Stomach (tissue), 19 donors: Measurements from ENCODE around the gene ACSF3. TPM values are rescaled to one million over a fixed set of nuclear protein-coding genes. Genes with fewer than 3 reads are reported as not detected.
A peak's percentile ranks its signal among the peaks of the same experiment; 100 is the strongest.

Source experiments
- DNase-seq, 2 donors: peaks; one replicate each; pipeline versions ENCODE4 v3.0.0 to v3.0.0-alpha.2; 2013 to 2019
- H3K27ac ChIP-seq, 5 donors: fragments of 200-600 bp in 4 of 5; sonication (generic) in 4 of 5; one replicate each; pipeline ENCODE4 v1.5.1; 2013 to 2019; ENCODE audit warnings: mild to moderate bottlenecking in 1 of 5, moderate library complexity in 1 of 5
- H3K27me3 ChIP-seq, 3 donors: fragments of 200-600 bp; sonication (generic); one replicate each; pipeline ENCODE4 v1.5.1; 2017 to 2019; ENCODE audit warnings: mixed run types in 1 of 3
- H3K36me3 ChIP-seq, 4 donors: fragments of 200-600 bp; sonication (generic); 1 replicate in 3 of 4; 2 replicates in 1 of 4; pipeline ENCODE4 v1.5.1; 2016 to 2019
- H3K4me1 ChIP-seq, 4 donors: fragments of 200-600 bp; sonication (generic); one replicate each; pipeline ENCODE4 v1.5.1; 2016 to 2019
- H3K4me3 ChIP-seq, 4 donors: fragments of 200-600 bp; sonication (generic) in 3 of 4; one replicate each; pipeline ENCODE4 v1.5.1; 2016 to 2019; ENCODE audit warnings: mild to moderate bottlenecking in 1 of 4
- H3K9me3 ChIP-seq, 4 donors: fragments of 200-600 bp; sonication (generic); one replicate each; pipeline ENCODE4 v1.5.1; 2016 to 2019
- CTCF ChIP-seq, 7 experiments: fragments of 450-650 bp in 4 of 7; fragments of 200-600 bp in 3 of 7; sonication (generic) in 3 of 7; IDR thresholded peaks; one replicate each; pipeline ENCODE4 v1.5.1; 2016 to 2019; ENCODE audit warnings: antibody characterized with exemption in 7 of 7, control low read depth in 2 of 7, mild to moderate bottlenecking in 1 of 7
- EP300 ChIP-seq: sonication (generic); formaldehyde crosslinking; IDR thresholded peaks from one replicate; pipeline ENCODE4 v1.6.1; 2017; ENCODE audit warnings: antibody characterized with exemption
- POLR2A ChIP-seq, 4 donors: fragments of 450-650 bp; IDR thresholded peaks; one replicate each; pipeline ENCODE4 v1.6.1; 2016; ENCODE audit warnings: antibody characterized with exemption in 4 of 4, control low read depth in 2 of 4, mild to moderate bottlenecking in 1 of 4, moderate library complexity in 1 of 4
- POLR2AphosphoS5 ChIP-seq, 3 donors: sonication (generic); formaldehyde crosslinking; IDR thresholded peaks; one replicate each; pipeline ENCODE4 v1.6.1; 2016; ENCODE audit warnings: antibody characterized with exemption in 3 of 3
- WGBS, 5 donors: extraction: QIAGEN DNeasy Blood & Tissue Kit in 3 of 5; methylation state at CpG; one replicate each; pipeline versions ENCODE4 v1.1.5 to v1.1.7; 2013 to 2018; 5-methylcytosine and 5-hydroxymethylcytosine counted together
- intact Hi-C: fragments of 100-400 bp; cut with DNase I; formaldehyde crosslinking; loops from one replicate; pipeline ENCODE4 v1.15.1; 2023; ENCODE audit warnings: low total_unique reads
- long read RNA-seq, 10 donors: transcript quantifications; one replicate each; lab custom pipeline, GENCODE V29; 2026
- polyA plus RNA-seq, 3 donors: library from polyadenylated mRNA; stranded (reverse); fragments of 200-250 nt; gene quantifications; one replicate each; pipeline ENCODE4 v1.2.3, GENCODE V29; 2013
- total RNA-seq, 5 donors: library from RNA; depleted of rRNA; stranded (reverse); fragments of >200 nt; gene quantifications; one replicate each; pipeline versions ENCODE4 v1.1.0 to v1.2.3, GENCODE V29; 2014 to 2016
- donor health status: healthy with polysubstance abuse.
- donor health status: Bipolar disorder and iron deficiency.
- donor health status: healthy.

Gene ACSF3
- total RNA-seq, result 100 to 1,000 TPM in 1 of 5 donors, 10 to 100 TPM in 4; 16.9 to 265 (median 27.7) TPM
- 10 to 100 TPM; 29.4 to 33.2 (median 31.9) TPM for polyA plus RNA-seq
- long read RNA-seq, donor 1, full-length matches to known transcripts, result 6 of 6 reads
- long read RNA-seq, donor 1, partial matches to known transcripts, result 0 of 6 reads
- long read RNA-seq, donor 1, other reads (novel, unspliced or antisense), result 0 of 6 reads
- long read RNA-seq, donor 2, full-length matches to known transcripts, result 14 of 14 reads
- long read RNA-seq, donor 2, partial matches to known transcripts, result 0 of 14 reads
- long read RNA-seq, donor 2, other reads (novel, unspliced or antisense), result 0 of 14 reads
- long read RNA-seq, donor 3, full-length matches to known transcripts, result 8 of 8 reads
- long read RNA-seq, donor 3, partial matches to known transcripts, result 0 of 8 reads
- long read RNA-seq, donor 3, other reads (novel, unspliced or antisense), result 0 of 8 reads
- long read RNA-seq, donor 4, full-length matches to known transcripts, result 1 of 1 reads
- long read RNA-seq, donor 4, partial matches to known transcripts, result 0 of 1 reads
- long read RNA-seq, donor 4, other reads (novel, unspliced or antisense), result 0 of 1 reads
- long read RNA-seq, donor 5, full-length matches to known transcripts, result 8 of 8 reads
- long read RNA-seq, donor 5, partial matches to known transcripts, result 0 of 8 reads
- long read RNA-seq, donor 5, other reads (novel, unspliced or antisense), result 0 of 8 reads
- long read RNA-seq, donor 6, full-length matches to known transcripts, result 50 of 50 reads
- long read RNA-seq, donor 6, partial matches to known transcripts, result 0 of 50 reads
- long read RNA-seq, donor 6, other reads (novel, unspliced or antisense), result 0 of 50 reads
- long read RNA-seq, donor 7, full-length matches to known transcripts, result 2 of 2 reads
- long read RNA-seq, donor 7, partial matches to known transcripts, result 0 of 2 reads
- long read RNA-seq, donor 7, other reads (novel, unspliced or antisense), result 0 of 2 reads
- long read RNA-seq, donor 8, full-length matches to known transcripts, result 15 of 15 reads
- long read RNA-seq, donor 8, partial matches to known transcripts, result 0 of 15 reads
- long read RNA-seq, donor 8, other reads (novel, unspliced or antisense), result 0 of 15 reads
- long read RNA-seq, donor 9, full-length matches to known transcripts, result 17 of 17 reads
- long read RNA-seq, donor 9, partial matches to known transcripts, result 0 of 17 reads
- long read RNA-seq, donor 9, other reads (novel, unspliced or antisense), result 0 of 17 reads
- long read RNA-seq, donor 10, full-length matches to known transcripts, result 6 of 6 reads
- long read RNA-seq, donor 10, partial matches to known transcripts, result 0 of 6 reads
- long read RNA-seq, donor 10, other reads (novel, unspliced or antisense), result 0 of 6 reads

- Histone ChIP-seq H3K4me3 (peak within 1 kb of the TSS; percentile 81 to 97 (median 86)), H3K27ac (peak within 1 kb of the TSS; percentile 73 to 89 (median 77)), H3K9me3 (no peaks in the 10 kb centered on the region), H3K4me1 (peaks cover 37 to 76% (median 70%) of the 10 kb centered on the region in 4 donors), H3K27me3 (peaks cover 0 to 30% (median 4%) of the 10 kb centered on the region in 3 donors), H3K36me3 (peaks cover 0 to 4% (median 1%) of the 10 kb centered on the region in 4 donors)
- intact Hi-C loops, result no loop called here
- peak in 2 of 3 donors; percentile 22 to 28 for TF ChIP-seq POLR2AphosphoS5 (IDR thresholded peaks at IDR 0.05)
- no peak for TF ChIP-seq CTCF (IDR thresholded peaks at IDR 0.05)
- 0 to 2% (median 0%) methylated on average over 67 to 109 of the region's 110 CpGs for WGBS, 5 donors
- peak; percentile 72 to 81 for DNase-seq
These were observed at the start of gene ACSF3 for GRCh38 chr16:89093602-89094251. TSS of gene ACSF3 (plus strand) at chr16:89093852. CDS start at chr16:89100682, 6,830 bp downstream.

- WGBS, 5 donors, result 46 to 54% (median 52%) methylated on average over 25 to 29 of the region's 29 CpGs
- Histone ChIP-seq H3K36me3 (no peaks in the 10 kb centered on the region), H3K27ac (no peak overlapping the region), H3K27me3 (peaks cover 4 to 91% (median 31%) of the 10 kb centered on the region in 3 donors), H3K9me3 (no peaks in the 10 kb centered on the region), H3K4me1 (peaks cover 0 to 3% (median 0%) of the 10 kb centered on the region in 4 donors), H3K4me3 (no peak overlapping the region)
- no peak for DNase-seq
- TF ChIP-seq EP300, result no peak
- no peak for TF ChIP-seq POLR2AphosphoS5 (IDR thresholded peaks at IDR 0.05)
- no peak for TF ChIP-seq POLR2A (IDR thresholded peaks at IDR 0.05)
- TF ChIP-seq CTCF (IDR thresholded peaks at IDR 0.05), result no peak
- intact Hi-C loops, result no loop called here
These were observed 49.1 kb upstream of the ACSF3 start for GRCh38 chr16:89044418-89045180.

- WGBS, 5 donors, result 50 to 66% (median 58%) methylated on average over 12 of the region's 12 CpGs
- Histone ChIP-seq H3K27me3 (peaks cover 4 to 91% (median 34%) of the 10 kb centered on the region in 3 donors), H3K9me3 (no peaks in the 10 kb centered on the region), H3K36me3 (no peaks in the 10 kb centered on the region), H3K27ac (no peak overlapping the region), H3K4me3 (no peak overlapping the region), H3K4me1 (peaks cover 0 to 3% (median 0%) of the 10 kb centered on the region in 4 donors)
- intact Hi-C loops, result no loop called here
- TF ChIP-seq CTCF (IDR thresholded peaks at IDR 0.05), result no peak
- no peak for TF ChIP-seq POLR2AphosphoS5 (IDR thresholded peaks at IDR 0.05)
- no peak for TF ChIP-seq EP300
- no peak for TF ChIP-seq POLR2A (IDR thresholded peaks at IDR 0.05)
- DNase-seq, result no peak
These were observed 48.4 kb upstream of the ACSF3 start for GRCh38 chr16:89045181-89045815.
